Small intestine (tissue), 7 donors: ENCODE measurements around the gene BAD. TPM values are rescaled to one million over a fixed set of nuclear protein-coding genes. Genes with fewer than 3 reads are reported as not detected.

ENCODE experiments used
- DNase-seq, 2 donors: peaks; one replicate each; pipeline versions ENCODE4 v3.0.0 to v3.0.0-alpha.2; 2013
- FAIRE-seq: peaks from 2 replicates; lab custom pipeline; 2012; peaks lifted over from hg19 to GRCh38; lab: Jason Lieb, UNC
- H3K27ac ChIP-seq, 3 donors: one replicate each; pipeline ENCODE4 v1.5.1; 2013; ENCODE audit warnings: low read length in 2 of 3, mild to moderate bottlenecking in 2 of 3, control low read depth in 1 of 3, inconsistent platforms in 1 of 3, low read depth in 1 of 3, moderate library complexity in 1 of 3
- H3K27me3 ChIP-seq, 3 donors: one replicate each; pipeline ENCODE4 v1.6.1; 2013; ENCODE audit warnings: low read length in 3 of 3, inconsistent platforms in 1 of 3; ENCODE audit not compliant: control insufficient read depth in 3 of 3, insufficient read depth in 3 of 3
- H3K36me3 ChIP-seq, 3 donors: one replicate each; pipeline ENCODE4 v1.6.1; 2013; ENCODE audit warnings: low read length in 3 of 3, inconsistent platforms in 1 of 3, low read depth in 1 of 3, mild to moderate bottlenecking in 1 of 3, moderate library complexity in 1 of 3; ENCODE audit not compliant: control insufficient read depth in 3 of 3, insufficient read depth in 2 of 3
- H3K4me1 ChIP-seq, 3 donors: one replicate each; pipeline ENCODE4 v1.6.1; 2013; ENCODE audit warnings: low read length in 2 of 3, inconsistent platforms in 1 of 3, low read depth in 1 of 3, mild to moderate bottlenecking in 1 of 3, moderate library complexity in 1 of 3; ENCODE audit not compliant: control insufficient read depth in 3 of 3, insufficient read depth in 2 of 3
- H3K4me3 ChIP-seq, 3 donors: one replicate each; pipeline ENCODE4 v1.5.1; 2013; ENCODE audit warnings: low read length in 3 of 3, control low read depth in 1 of 3, inconsistent platforms in 1 of 3, low read depth in 1 of 3, mild to moderate bottlenecking in 1 of 3, moderate library complexity in 1 of 3
- H3K9me3 ChIP-seq, 2 donors: one replicate each; pipeline ENCODE4 v1.6.1; 2013; ENCODE audit warnings: low read depth in 1 of 2, low read length in 1 of 2; ENCODE audit not compliant: control insufficient read depth in 2 of 2, insufficient read depth in 1 of 2
- WGBS, 3 donors: extraction: QIAGEN DNeasy Blood & Tissue Kit; methylation state at CpG; one replicate each; pipeline ENCODE4 v1.1.7; 2013; 5-methylcytosine and 5-hydroxymethylcytosine counted together
- polyA plus RNA-seq, 4 donors: library from polyadenylated mRNA; stranded (reverse) in 3 of 4; unstranded in 1 of 4; fragments of 200-250 nt in 3 of 4; fragments of 120-200 nt in 1 of 4; gene quantifications; one replicate each; pipeline versions ENCODE4 v1.2.1 to v1.2.3, GENCODE V29; 2013
- donor health status: healthy with polysubstance abuse.
- donor health status: control.
- donor health status: control.
- donor health status: Bipolar disorder and iron deficiency.
- donor health status: healthy.

Gene BAD
- polyA plus RNA-seq, 4 donors, result 41.2 to 98.6 (median 74.1) TPM

DNA sequence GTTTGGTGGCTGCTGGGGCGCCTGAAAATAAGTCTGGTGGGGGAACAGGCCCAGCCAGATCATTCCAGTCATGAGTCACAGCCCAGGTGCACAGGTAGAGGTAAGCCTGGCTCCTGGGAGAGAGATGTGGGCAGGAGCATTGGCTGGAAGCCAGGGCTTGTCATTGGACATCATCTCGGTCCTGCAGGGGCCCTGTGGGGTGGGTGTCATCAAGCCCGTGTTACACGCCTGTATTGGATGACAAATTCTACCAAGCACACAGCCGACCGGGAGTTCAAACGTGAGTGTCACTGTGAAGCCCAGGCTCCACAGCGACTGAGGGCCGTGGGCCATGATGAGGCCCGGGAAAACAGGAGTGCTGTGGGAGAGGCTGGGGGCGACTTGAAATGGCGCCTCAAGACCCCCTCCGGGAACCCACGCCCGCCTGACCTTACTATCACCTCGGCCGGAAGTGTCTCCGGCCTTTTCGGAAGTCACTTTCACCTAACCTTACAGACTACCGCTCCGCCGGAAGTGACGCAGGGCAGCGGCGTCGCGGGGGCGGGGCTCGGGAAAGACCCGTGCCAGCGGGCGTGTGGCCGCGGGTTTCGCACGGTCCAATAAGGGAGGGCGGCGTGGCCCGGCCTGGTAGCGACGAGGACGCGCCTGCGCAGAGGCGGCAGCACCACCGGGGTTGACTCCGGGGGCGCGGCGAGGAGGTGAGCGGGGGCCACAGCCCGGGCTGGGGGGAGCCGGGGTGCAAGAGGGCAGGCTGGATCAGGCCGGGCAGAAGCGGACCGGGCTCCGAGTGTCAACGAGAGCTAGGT is 43.8 kb downstream of the BAD start, which contains the start of gene FKBP2:
FKBP2 (plus strand) TSS at position 661 of the 806 bp plus-strand sequence. CDS start 1,293 bp downstream, outside the sequence.
- 1% methylated on average over 55 to 58 of the region's 58 CpGs for WGBS, 3 donors
- Histone ChIP-seq H3K27ac (peak within 1 kb of the TSS; percentile 91 to 99 (median 99)), H3K36me3 (peaks cover 0 to 70% (median 5%) of the 10 kb centered on the region in 3 donors), H3K4me1 (peaks cover 0 to 54% (median 0%) of the 10 kb centered on the region in 3 donors), H3K27me3 (no peaks in the 10 kb centered on the region), H3K9me3 (no peaks in the 10 kb centered on the region), H3K4me3 (peak within 1 kb of the TSS; percentile 68 to 97 (median 74))
- FAIRE-seq, result no peak
- DNase-seq, result peak; percentile 98 to 99

DNA sequence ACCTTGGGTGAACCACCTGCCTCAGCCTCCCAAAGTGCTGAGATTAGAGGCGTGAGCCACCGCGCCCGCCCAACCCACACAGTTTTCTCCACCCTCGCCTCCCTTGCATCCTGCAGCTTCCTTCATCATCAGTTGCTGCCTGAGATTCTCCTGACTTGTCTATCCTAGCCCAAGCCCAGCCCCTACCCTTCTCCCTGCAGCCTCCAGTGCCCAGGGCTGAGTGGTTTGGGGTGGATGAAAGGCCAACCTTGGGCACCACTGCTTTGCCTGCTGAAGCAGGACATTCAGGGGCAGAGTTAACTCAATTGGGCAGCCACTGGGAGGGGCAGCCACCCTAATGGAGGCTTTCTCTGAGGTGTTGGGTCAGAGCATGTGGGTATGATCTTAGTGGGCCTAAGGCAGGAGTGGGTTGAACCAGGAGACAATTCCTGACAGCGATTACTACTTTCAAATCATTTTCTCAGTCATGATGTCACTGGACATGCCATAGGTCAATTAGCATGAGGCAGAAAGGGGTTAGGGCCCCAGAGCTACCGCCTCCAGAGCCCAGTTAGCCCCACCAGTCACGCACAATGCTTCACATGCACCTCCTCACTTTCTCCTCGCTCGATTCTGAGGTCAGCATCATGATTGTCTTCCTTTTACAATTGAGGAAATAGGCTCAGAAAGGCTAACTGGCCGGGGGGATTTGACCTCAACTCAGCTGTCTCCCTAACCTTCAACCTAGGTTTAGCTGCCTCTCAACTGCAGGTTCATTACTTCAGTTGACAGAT is 44.6 kb downstream of the BAD start:
- FAIRE-seq (no peak), DNase-seq (no peak)

DNA sequence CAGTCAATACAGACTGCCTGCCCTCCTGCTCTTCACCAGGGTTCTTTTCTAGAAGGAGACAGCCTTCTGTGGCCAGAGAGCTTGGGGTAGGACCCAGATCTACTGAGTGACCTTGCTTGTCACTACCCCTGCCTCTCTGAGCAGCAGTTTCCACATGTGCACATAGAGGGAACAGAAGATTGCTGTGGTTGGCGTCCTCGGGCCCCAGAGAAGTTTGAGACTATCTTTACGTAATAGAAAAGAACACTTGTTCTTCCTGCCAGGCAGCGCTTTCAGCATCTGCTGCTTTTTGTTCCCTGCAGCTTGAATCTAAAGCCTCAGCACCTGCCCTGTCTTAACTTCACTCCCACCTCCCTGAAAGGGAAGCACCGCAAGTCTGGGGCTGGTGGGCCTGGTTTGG is 45.5 kb downstream of the BAD start:
- H3K4me3 ChIP-seq, result no peak overlapping the region
- DNase-seq, result no peak
- 78 to 89% (median 80%) methylated on average over 5 of the region's 5 CpGs for WGBS, 3 donors
- peak overlapping the region in 1 of 3 donors; percentile 69 for H3K27ac ChIP-seq
- peaks cover 0 to 52% (median 0%) of the 10 kb centered on the region in 3 donors for H3K4me1 ChIP-seq
- H3K36me3 ChIP-seq, result peaks cover 0 to 59% (median 3%) of the 10 kb centered on the region in 3 donors
- no peaks in the 10 kb centered on the region for H3K27me3 ChIP-seq
- H3K9me3 ChIP-seq, result no peaks in the 10 kb centered on the region
- FAIRE-seq, result no peak

More for the DNA sequence above, 44.6 kb downstream of the BAD start:
- Histone ChIP-seq H3K27me3 (no peaks in the 10 kb centered on the region), H3K9me3 (no peaks in the 10 kb centered on the region), H3K4me1 (peaks cover 0 to 54% (median 0%) of the 10 kb centered on the region in 3 donors), H3K27ac (peak overlapping the region; percentile 82 to 99 (median 99)), H3K36me3 (peaks cover 0 to 68% (median 5%) of the 10 kb centered on the region in 3 donors), H3K4me3 (peak overlapping the region in 2 of 3 donors; percentile 60 to 74)
- 44 to 61% (median 54%) methylated on average over 11 of the region's 11 CpGs for WGBS, 3 donors

DNA sequence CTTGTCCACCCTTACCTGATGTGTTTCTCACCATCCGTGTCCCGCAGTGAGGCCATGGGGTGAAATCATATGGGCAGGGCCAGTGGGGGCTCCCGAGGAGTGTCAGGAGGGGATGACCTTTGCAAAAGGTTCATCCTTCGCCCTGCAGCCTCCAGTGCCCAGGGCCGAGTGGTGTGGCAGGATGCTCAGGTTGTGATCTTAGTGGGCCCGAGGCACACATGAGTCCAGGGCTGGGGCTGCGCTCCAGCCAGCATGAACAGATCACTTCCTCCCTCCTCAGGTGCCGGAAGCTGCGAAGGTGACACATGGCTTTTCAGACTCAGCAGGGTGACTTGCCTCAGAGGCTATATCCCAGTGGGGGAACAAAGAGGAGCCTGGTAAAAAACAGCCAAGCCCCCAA is 46.4 kb downstream of the BAD start:
- Histone ChIP-seq H3K27ac (peak overlapping the region; percentile 12 to 72 (median 69)), H3K4me3 (no peak overlapping the region), H3K9me3 (no peaks in the 10 kb centered on the region), H3K4me1 (peaks cover 0 to 57% (median 0%) of the 10 kb centered on the region in 3 donors), H3K36me3 (peaks cover 0 to 50% (median 0%) of the 10 kb centered on the region in 3 donors), H3K27me3 (no peaks in the 10 kb centered on the region)
- WGBS, 3 donors, result 44 to 66% (median 55%) methylated on average over 9 of the region's 9 CpGs
- no peak for DNase-seq
- no peak for FAIRE-seq

DNA sequence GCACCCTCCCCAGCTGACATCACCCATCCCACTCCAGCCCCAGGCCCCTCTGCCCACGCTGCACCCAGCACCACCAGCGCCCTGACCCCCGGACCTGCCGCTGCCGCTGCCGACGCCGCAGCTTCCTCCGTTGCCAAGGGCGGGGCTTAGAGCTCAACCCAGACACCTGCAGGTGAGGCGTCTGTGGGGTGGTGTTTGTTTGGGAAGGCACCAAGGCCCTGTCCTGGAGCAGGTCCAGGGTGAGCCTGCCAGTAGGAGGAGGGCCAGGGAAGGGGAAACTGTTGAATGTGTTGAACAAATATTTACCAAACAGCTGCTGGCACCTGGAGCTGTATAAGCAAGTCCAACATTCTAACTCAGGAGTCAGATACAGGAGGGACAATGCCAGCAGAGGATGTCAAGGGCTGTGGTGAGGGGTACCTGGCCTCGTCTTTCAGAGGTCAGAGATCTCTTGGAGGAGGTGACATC is 46.9 kb downstream of the BAD start:
- peak overlapping the region; percentile 12 to 72 (median 69) for H3K27ac ChIP-seq
- FAIRE-seq, result no peak
- H3K4me1 ChIP-seq, result peaks cover 0 to 51% (median 0%) of the 10 kb centered on the region in 3 donors
- H3K36me3 ChIP-seq, result peaks cover 0 to 48% (median 0%) of the 10 kb centered on the region in 3 donors
- no peaks in the 10 kb centered on the region for H3K27me3 ChIP-seq
- peak; percentile 83 to 84 for DNase-seq
- H3K9me3 ChIP-seq, result no peaks in the 10 kb centered on the region
- 10 to 57% (median 42%) methylated on average over 12 of the region's 12 CpGs for WGBS, 3 donors
- peak overlapping the region in 1 of 3 donors; percentile 4 for H3K4me3 ChIP-seq

DNA sequence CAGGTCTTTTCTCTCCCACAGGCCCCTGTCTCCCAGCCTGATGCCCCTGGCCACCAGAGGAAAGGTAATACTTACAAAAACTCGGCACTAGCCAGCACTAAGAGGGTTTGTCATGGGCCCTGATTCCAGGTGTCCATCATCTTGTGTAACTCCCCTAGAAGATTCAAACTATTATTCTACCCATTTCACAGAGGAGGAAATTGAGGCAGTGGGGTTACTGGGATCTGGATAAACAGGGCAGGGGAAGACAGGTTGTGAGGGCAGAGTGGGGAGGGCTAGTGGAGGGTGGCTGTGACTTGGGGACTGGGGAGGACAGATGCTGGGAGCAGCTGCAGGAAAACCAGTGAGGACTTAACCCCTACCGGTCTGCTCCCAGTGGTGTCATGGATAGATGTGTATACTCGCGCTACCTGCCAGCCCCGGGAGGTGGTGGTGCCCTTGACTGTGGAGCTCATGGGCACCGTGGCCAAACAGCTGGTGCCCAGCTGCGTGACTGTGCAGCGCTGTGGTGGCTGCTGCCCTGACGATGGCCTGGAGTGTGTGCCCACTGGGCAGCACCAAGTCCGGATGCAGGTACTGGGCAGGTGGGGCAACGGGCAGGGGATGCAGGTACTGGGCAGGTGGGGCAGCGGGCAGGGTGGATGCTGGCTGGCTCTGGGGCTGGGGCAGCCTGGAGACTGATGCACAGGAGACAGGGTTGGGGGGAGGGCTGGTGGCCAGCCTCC is 48.9 kb downstream of the BAD start:
- Histone ChIP-seq H3K27me3 (no peaks in the 10 kb centered on the region), H3K4me1 (peaks cover 0 to 58% (median 0%) of the 10 kb centered on the region in 3 donors), H3K4me3 (peak overlapping the region in 2 of 3 donors; percentile 68 to 82), H3K9me3 (no peaks in the 10 kb centered on the region), H3K36me3 (peaks cover 0 to 50% (median 0%) of the 10 kb centered on the region in 3 donors), H3K27ac (peak overlapping the region in 2 of 3 donors; percentile 33 to 59)
- no peak for DNase-seq
- no peak for FAIRE-seq
- 72 to 84% (median 76%) methylated on average over 12 of the region's 12 CpGs for WGBS, 3 donors

DNA sequence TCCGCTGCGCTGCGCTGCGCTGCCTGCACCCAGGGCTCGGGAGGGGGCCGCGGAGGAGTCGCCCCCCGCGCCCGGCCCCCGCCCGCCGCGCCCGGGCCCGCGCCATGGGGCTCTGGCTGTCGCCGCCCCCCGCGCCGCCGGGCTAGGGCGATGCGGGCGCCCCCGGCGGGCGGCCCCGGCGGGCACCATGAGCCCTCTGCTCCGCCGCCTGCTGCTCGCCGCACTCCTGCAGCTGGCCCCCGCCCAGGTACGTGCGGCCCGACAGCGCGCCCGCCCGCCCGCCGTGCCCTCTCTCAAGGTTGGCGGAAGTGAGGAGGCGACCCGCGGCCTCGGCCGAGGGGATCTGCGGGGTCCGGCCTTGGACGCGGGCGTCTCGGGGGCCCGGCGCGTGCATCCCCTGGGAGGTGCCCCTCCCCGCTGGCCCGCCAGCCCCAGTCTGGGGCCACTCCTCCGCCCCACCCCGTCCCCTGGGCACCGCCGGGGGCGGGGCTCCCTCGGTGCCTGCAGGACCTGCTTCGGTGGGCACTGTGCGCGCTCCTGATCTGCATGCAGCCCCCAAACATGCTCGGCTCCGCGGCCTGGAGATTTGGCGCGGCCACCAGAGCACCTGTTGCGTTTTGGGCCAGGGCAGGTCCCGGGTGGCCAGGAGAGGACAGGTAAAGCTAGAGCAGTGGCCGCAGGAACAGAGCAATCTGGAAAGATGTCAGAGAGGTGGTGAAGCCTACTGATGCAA is 49.7 kb downstream of the BAD start:
- no peaks in the 10 kb centered on the region for H3K9me3 ChIP-seq
- no peaks in the 10 kb centered on the region for H3K27me3 ChIP-seq
- H3K4me1 ChIP-seq, result peaks cover 0 to 51% (median 0%) of the 10 kb centered on the region in 3 donors
- DNase-seq, result peak; percentile 68 to 84
- WGBS, 3 donors, result 1 to 2% (median 1%) methylated on average over 28 to 80 of the region's 80 CpGs
- no peak for FAIRE-seq
- H3K27ac ChIP-seq, result peak overlapping the region in 2 of 3 donors; percentile 33 to 59
- peaks cover 0 to 49% (median 0%) of the 10 kb centered on the region in 3 donors for H3K36me3 ChIP-seq
- peak overlapping the region; percentile 61 to 82 (median 68) for H3K4me3 ChIP-seq
